Activated T-cell treated with anti-CD3 and anti-CD28 coated beads, Interleukin-2, amount 50 U/mL, for 1 hour (primary cell): ENCODE measurements around the gene HTR3B.

ENCODE experiments used
- DNase-seq: peaks from one replicate; pipeline ENCODE4 v3.0.0-alpha.2; 2020

The HTR3B gene

DNA sequence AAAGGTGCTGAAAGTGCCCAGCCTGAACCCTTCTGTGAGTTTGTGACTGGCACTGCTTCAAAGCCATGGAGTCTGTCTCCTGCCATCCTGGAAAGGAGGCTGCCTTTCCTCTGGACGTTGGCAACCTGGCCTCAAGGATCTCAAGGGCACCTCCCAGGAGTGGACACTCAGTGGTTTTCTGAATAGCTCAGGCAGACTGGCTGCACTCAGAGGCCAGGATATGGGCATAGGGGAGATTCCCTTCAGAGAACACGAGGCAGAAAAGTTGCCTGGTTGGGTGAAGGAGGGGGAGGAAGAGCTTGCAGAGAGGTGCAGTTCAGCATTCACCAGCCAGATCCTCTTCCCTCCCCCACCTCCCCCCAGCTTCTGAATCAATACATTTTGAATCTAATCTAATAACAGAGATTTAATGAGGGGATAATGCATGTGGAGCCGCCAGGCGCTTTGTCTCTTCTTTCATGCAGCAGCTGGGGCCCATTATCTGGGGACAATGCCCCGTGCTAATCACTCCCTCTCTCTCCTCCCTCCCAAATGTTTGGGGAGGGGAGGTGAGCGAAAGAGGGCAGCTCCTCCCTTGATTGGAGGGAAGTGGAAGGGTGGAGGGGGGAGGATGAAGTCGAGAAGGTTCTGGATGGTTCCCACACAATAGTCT is 88.0 kb downstream of the HTR3B start:
- no peak for DNase-seq

- DNase-seq, result peak; percentile 54
These were observed 89.7 kb downstream of the HTR3B start for GRCh38 chr11:113994077-113994954.
